Keratinocyte (primary cell): ENCODE measurements around the gene QRSL1. TPM values are rescaled to one million over a fixed set of nuclear protein-coding genes. Genes with fewer than 3 reads are reported as not detected.

Source experiments
- DNase-seq: peaks from one replicate; pipeline ENCODE4 v3.0.0-alpha.2; 2011; ENCODE audit warnings: low read depth, missing footprints, low spot score
- FAIRE-seq: peaks from 2 replicates; lab custom pipeline; 2011; peaks lifted over from hg19 to GRCh38; lab: Jason Lieb, UNC
- H2AFZ ChIP-seq: 2 replicates; pipeline ENCODE4 v1.6.0; 2012; ENCODE audit warnings: low read length, control low read depth, inconsistent platforms; ENCODE audit not compliant: control insufficient read depth
- H3K27ac ChIP-seq: 2 replicates; pipeline ENCODE4 v1.5.1; 2011; ENCODE audit warnings: low read length; ENCODE audit not compliant: control insufficient read depth, insufficient read depth
- H3K27me3 ChIP-seq: 3 replicates; pipeline ENCODE4 v1.6.0; 2011; ENCODE audit warnings: low read length; ENCODE audit not compliant: control insufficient read depth, insufficient read depth; ENCODE audit errors: extremely low read depth
- H3K36me3 ChIP-seq, 2 experiments: 2 replicates in 1 of 2; 3 replicates in 1 of 2; pipeline ENCODE4 v1.5.1; 2011; ENCODE audit warnings: low read length in 2 of 2, mild to moderate bottlenecking in 1 of 2; ENCODE audit not compliant: control insufficient read depth in 2 of 2, insufficient read depth in 2 of 2; ENCODE audit errors: extremely low read depth in 1 of 2
- H3K4me1 ChIP-seq: 3 replicates; pipeline ENCODE4 v1.5.1; 2011; ENCODE audit warnings: low read length; ENCODE audit not compliant: control insufficient read depth, insufficient read depth; ENCODE audit errors: extremely low read depth
- H3K4me2 ChIP-seq: 3 replicates; pipeline ENCODE4 v1.6.0; 2011; ENCODE audit warnings: low read depth, low read length; ENCODE audit not compliant: control insufficient read depth, insufficient read depth; ENCODE audit errors: extremely low read depth
- H3K4me3 ChIP-seq, 3 experiments: fragments of 200-600 bp in 1 of 3; sonication (generic) in 1 of 3; 2 replicates in 2 of 3; 3 replicates in 1 of 3; pipeline ENCODE4 v1.5.1; 2011 to 2016; ENCODE audit warnings: low read length in 3 of 3, mild to moderate bottlenecking in 3 of 3, control low read depth in 2 of 3, inconsistent platforms in 1 of 3, low read depth in 1 of 3, mixed read lengths in 1 of 3, mixed run types in 1 of 3, moderate library complexity in 1 of 3; ENCODE audit not compliant: control insufficient read depth in 2 of 3, insufficient read depth in 2 of 3; ENCODE audit errors: extremely low read depth in 1 of 3
- H3K79me2 ChIP-seq: 2 replicates; pipeline ENCODE4 v1.6.0; 2012; ENCODE audit warnings: low read length; ENCODE audit not compliant: control insufficient read depth, insufficient read depth
- H3K9ac ChIP-seq: 3 replicates; pipeline ENCODE4 v1.6.0; 2011; ENCODE audit warnings: low read length; ENCODE audit not compliant: control insufficient read depth, insufficient read depth; ENCODE audit errors: extremely low read depth
- H3K9me1 ChIP-seq: 3 replicates; pipeline ENCODE4 v1.6.0; 2011; ENCODE audit warnings: low read length; ENCODE audit not compliant: control insufficient read depth, insufficient read depth; ENCODE audit errors: extremely low read depth
- H3K9me3 ChIP-seq: 2 replicates; pipeline ENCODE4 v1.5.1; 2012; ENCODE audit warnings: low read depth, low read length; ENCODE audit not compliant: control insufficient read depth
- H4K20me1 ChIP-seq: 3 replicates; pipeline ENCODE4 v1.6.0; 2011; ENCODE audit warnings: low read length; ENCODE audit not compliant: control insufficient read depth, insufficient read depth; ENCODE audit errors: extremely low read depth
- EZH2 ChIP-seq: IDR thresholded peaks from one replicate; pipeline ENCODE4 v1.6.1; 2012; ENCODE audit warnings: inconsistent platforms, mild to moderate bottlenecking, low read length, moderate library complexity
- dilution Hi-C: fragments of 300-500 bp; cut with MboI; formaldehyde crosslinking; loops from one replicate; pipeline ENCODE4 v1.7.0; 2020; ENCODE audit warnings: low sequenced_read_pairs; ENCODE audit not compliant: extremely low pct_ligation_motif_present
- polyA plus RNA-seq, 5 experiments: library from polyadenylated mRNA; depleted of rRNA in 3 of 5; stranded (reverse) in 3 of 5; stranded (forward) in 1 of 5; unstranded in 1 of 5; fragments of >200 nt; gene quantifications; 1 replicate in 1 of 5; 2 replicates in 3 of 5; 3 replicates in 1 of 5; pipeline versions ENCODE4 v1.2.1 to v1.2.3, GENCODE V29; 2011 to 2012; ENCODE audit warnings: missing spikeins in 2 of 5, low read depth in 1 of 5, low replicate concordance in 1 of 5
- TF ChIP-seq, protein P1 (sequence below), 3 experiments: IDR thresholded peaks in 1 of 3; conservative IDR thresholded peaks in 1 of 3; optimal IDR thresholded peaks in 1 of 3; 2 replicates in 2 of 3; 3 replicates in 1 of 3; pipeline versions ENCODE3 to v1.5.1; 2011; ENCODE audit warnings: low read length in 3 of 3, mild to moderate bottlenecking in 3 of 3, moderate library complexity in 2 of 3, control low read depth in 1 of 3, inconsistent platforms in 1 of 3; ENCODE audit not compliant: insufficient read depth in 2 of 3; ENCODE audit errors: extremely low read depth in 1 of 3

QRSL1 gene
- polyA plus RNA-seq, 1 donor (not counting 4 experiments of a cell fraction or from before 2014, with no cell fraction given) = 14.6 TPM

GRCh38 chr6:106612671-106613416 is 16.5 kb upstream of the QRSL1 start:
- TF ChIP-seq EZH2 = no peak
- TF ChIP-seq, protein P1, sequence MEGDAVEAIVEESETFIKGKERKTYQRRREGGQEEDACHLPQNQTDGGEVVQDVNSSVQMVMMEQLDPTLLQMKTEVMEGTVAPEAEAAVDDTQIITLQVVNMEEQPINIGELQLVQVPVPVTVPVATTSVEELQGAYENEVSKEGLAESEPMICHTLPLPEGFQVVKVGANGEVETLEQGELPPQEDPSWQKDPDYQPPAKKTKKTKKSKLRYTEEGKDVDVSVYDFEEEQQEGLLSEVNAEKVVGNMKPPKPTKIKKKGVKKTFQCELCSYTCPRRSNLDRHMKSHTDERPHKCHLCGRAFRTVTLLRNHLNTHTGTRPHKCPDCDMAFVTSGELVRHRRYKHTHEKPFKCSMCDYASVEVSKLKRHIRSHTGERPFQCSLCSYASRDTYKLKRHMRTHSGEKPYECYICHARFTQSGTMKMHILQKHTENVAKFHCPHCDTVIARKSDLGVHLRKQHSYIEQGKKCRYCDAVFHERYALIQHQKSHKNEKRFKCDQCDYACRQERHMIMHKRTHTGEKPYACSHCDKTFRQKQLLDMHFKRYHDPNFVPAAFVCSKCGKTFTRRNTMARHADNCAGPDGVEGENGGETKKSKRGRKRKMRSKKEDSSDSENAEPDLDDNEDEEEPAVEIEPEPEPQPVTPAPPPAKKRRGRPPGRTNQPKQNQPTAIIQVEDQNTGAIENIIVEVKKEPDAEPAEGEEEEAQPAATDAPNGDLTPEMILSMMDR (optimal IDR thresholded peaks at IDR 0.05 in 1 of 3, IDR thresholded peaks at IDR 0.05 in 1 of 3, conservative IDR thresholded peaks at IDR 0.05 in 1 of 3; ENCODE audit: extremely low read depth in 1 of 3, insufficient read depth in 2 of 3, low read length in 3 of 3) = no peak
- dilution Hi-C loops = no loop called here
- H3K4me1 ChIP-seq = no peaks in the 10 kb centered on the region
- H3K79me2 ChIP-seq = no peaks in the 10 kb centered on the region
- no peak overlapping the region for H2AFZ ChIP-seq
- H3K27ac ChIP-seq = no peak overlapping the region
- H3K4me2 ChIP-seq = no peak overlapping the region
- no peaks in the 10 kb centered on the region for H3K27me3 ChIP-seq
- H3K9ac ChIP-seq = no peak overlapping the region
- H3K36me3 ChIP-seq = no peaks in the 10 kb centered on the region
- H3K9me3 ChIP-seq = no peaks in the 10 kb centered on the region
- no peak for DNase-seq
- H4K20me1 ChIP-seq = no peaks in the 10 kb centered on the region
- H3K4me3 ChIP-seq = no peak overlapping the region
- FAIRE-seq = no peak
- no peaks in the 10 kb centered on the region for H3K9me1 ChIP-seq

DNA sequence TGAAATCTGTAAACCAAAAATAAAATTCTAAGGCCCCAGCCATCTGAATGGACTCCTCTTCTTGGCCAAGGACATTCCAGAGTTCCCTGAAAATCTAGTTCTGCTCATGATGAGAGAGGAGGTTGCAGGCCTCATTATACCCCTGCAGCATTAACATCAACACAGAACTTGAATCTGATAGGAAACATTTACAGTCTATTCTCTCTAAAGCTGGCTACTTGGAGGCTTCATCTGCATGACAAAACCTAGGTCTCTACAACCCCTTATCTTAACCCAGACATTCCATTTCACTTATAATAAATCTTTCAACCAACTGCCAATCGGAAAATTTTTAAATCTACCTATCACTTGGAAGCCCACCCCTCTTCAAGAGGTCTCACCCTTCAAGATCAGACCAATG is 15.8 kb upstream of the QRSL1 start:
- no peak overlapping the region for H3K9ac ChIP-seq
- H3K9me3 ChIP-seq = no peaks in the 10 kb centered on the region
- no peaks in the 10 kb centered on the region for H3K9me1 ChIP-seq
- FAIRE-seq = no peak
- no peak overlapping the region for H2AFZ ChIP-seq
- no peak for TF ChIP-seq EZH2
- TF ChIP-seq, protein P1 (optimal IDR thresholded peaks at IDR 0.05 in 1 of 3, IDR thresholded peaks at IDR 0.05 in 1 of 3, conservative IDR thresholded peaks at IDR 0.05 in 1 of 3; ENCODE audit: extremely low read depth in 1 of 3, insufficient read depth in 2 of 3, low read length in 3 of 3) = no peak
- no peak overlapping the region for H3K4me3 ChIP-seq
- no peaks in the 10 kb centered on the region for H4K20me1 ChIP-seq
- dilution Hi-C loops = no loop called here
- H3K27ac ChIP-seq = no peak overlapping the region
- peaks cover 0 to 2% of the 10 kb centered on the region in 2 experiments for H3K36me3 ChIP-seq
- H3K27me3 ChIP-seq = no peaks in the 10 kb centered on the region
- H3K4me2 ChIP-seq = no peak overlapping the region
- no peak for DNase-seq
- no peaks in the 10 kb centered on the region for H3K79me2 ChIP-seq
- H3K4me1 ChIP-seq = no peaks in the 10 kb centered on the region
